HG02642 (cell line): Measurements from ENCODE around the gene TP73.
A peak's percentile ranks its signal among the peaks of the same experiment; 100 is the strongest.

ENCODE experiments used
- ATAC-seq: cut with Tn5 transposase; IDR thresholded peaks from one replicate; pipeline ENCODE4 v1.9.1; 2021; ENCODE audit warnings: mild to moderate bottlenecking; ENCODE audit not compliant: unreplicated experiment, poor library complexity

TP73 gene

GRCh38 chr1:3632716-3633343 is 19.5 kb upstream of the TP73 start:
- no peak for ATAC-seq

DNA sequence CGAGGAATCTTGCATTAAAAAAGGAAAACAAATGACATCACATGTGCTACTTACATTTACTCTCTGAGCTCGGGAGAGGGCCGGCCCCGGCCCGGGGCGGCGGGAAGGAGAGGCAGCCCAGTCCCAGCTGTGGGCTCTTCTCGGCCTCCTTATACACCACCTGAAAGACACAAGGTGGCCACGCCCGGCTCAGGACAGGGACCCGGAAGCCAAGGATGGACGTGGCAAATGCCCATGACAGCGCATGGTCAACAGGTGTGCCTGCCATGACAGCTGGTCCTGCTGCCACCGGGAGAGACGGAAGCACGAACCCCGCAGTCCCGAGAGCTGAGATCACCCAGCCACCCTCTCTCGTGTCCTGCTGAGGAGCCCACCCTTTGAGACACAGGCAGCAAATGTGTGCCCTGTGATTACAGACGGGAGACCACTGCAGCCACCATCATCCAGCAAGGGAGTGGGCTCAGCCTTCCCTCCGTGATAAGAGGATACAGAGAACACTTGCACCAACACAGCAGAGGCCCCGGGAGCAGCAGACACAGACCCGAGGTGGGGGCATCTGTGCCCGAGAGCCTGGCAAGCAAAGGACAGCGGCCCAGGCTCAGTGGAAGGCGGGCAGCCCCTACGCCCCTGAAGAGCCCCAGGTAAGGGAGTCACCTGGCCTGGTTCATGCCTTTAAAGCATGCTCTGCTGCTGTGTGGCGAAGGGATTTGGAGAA is 18.8 kb upstream of the TP73 start:
- ATAC-seq, result no peak

DNA sequence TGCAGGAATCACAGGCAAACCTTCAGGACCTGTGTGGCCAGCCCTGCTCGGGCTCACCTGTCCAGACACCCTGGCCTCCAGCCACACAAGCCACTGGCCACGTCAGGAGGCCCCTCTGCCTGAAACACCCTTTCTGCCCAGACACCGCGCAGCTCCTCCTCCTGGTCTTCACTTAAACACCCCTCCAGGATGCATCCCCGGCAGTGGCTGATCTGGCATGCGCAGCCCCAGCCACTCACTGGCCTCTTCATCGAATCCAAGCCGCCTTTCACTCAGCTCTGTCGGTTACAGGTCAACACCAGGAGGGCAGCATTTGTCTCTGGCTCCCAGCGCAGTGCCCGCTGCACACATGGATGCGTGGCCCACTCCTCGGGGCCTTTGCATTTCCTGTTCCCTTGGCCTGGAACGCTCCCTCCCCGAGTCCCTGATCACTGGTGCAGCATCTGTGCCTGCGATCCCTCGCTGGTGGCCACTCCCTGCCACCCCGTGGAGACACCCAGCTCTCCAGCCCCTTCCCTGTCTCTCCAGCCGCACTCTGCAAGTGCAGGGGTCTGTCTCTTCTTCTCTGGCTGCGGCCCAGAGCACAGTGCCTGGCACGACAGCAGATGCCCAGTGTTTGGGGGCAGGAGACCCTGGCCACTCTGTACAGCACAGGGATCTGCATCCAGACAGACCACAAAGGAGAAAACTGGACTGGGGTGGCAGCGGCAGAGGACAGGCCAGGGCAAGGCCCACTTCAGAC is 18.1 kb upstream of the TP73 start:
- ATAC-seq, result no peak

DNA sequence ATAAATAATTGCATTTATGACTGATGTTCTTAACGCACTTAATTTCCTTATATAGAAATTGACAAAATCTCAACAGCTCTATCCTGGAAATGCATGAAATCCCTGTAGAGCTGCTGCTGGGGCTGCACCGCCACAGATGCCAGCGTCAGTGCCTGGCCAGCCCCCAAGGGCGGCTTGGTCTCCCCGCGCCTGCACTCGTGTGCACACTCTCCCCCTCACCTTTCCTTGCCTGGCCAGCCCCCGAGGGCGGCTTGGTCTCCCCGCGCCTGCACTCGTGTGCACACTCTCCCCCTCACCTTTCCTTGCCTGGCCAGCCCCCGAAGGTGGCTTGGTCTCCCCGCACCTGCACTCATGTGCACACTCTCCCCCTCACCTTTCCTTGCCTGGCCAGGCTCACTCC is 16.2 kb upstream of the TP73 start:
- no peak for ATAC-seq

DNA sequence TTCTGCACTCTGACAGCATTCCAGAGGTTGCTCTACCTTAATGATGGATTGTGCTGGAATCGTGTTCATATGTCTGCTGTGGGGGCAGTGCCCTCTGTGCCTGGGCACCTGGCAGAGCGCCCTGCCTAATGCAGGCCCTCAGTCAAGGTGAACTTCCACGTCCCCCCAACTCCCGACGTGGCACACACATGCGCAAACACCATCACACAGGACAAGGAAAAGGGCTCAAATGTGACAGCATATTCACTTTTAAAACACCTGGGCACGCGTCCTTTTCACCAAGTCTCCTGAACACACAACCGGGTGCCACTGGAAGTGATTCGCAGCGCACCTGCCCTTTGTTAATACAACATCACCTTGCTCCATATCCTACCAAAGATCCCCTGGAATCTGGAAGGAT is 15.8 kb upstream of the TP73 start:
- no peak for ATAC-seq

DNA sequence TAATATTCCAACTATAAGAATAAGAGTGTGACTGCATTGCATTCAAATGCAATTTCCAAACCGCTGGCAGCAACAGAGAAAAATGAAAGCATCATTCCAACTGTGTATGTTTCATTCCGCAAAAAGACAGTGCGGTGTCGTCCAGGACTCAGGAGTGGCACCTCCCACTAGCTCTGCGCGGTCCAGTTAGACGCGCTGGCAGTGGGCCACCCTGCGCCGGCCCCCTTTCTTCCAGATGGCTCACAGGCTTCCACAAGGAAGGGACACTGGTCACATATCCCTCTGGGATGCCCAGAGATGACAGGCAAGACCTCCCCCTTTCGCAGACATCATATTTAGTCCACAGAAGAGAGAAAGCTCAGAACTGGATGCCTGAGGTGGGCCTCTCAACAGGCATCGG is 14.3 kb upstream of the TP73 start:
- no peak for ATAC-seq

DNA sequence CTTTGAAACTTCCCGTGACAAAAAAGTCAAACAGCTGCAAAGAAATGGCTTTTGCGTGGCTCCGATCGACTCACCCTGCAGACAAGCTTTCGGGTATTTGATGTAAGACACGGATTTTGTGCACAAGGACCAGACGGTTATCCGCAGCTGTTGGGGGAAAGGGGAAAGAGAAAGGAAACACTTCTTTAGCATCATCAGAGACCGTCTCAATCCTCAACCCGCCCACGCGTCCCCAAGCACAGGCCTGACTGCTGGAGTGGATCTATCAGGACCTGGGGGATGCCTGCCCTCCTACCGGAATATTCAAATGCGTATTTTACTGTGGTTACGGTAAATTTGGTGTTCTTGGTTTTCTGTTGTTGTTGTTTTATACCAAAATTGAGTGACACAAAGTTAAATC is 13.6 kb upstream of the TP73 start:
- ATAC-seq, result no peak

DNA sequence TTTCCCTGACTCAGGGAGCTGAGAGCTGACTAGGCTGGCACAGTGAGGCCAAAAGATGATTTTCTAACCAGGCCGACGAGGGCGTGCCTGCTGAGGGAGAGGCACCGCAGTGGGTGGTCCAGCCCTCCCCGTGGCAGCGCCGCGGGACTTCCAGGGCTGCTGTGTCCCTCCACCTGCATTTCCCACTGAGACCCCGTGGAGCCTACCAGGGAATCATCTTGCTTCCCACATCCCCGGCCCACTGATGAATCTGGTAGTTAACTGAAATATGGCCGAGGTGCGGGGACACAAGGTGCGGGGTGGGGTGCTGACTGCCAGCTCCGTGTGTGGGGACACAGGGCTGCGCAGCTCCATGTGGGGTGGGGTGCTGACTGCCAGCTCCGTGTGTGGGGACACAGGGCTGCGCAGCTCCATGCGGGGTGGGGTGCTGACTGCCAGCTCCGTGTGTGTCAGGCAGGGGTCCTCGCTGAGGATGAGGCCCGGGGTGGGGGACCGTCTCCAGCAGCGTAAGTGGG is 12.9 kb upstream of the TP73 start:
- ATAC-seq, result no peak

DNA sequence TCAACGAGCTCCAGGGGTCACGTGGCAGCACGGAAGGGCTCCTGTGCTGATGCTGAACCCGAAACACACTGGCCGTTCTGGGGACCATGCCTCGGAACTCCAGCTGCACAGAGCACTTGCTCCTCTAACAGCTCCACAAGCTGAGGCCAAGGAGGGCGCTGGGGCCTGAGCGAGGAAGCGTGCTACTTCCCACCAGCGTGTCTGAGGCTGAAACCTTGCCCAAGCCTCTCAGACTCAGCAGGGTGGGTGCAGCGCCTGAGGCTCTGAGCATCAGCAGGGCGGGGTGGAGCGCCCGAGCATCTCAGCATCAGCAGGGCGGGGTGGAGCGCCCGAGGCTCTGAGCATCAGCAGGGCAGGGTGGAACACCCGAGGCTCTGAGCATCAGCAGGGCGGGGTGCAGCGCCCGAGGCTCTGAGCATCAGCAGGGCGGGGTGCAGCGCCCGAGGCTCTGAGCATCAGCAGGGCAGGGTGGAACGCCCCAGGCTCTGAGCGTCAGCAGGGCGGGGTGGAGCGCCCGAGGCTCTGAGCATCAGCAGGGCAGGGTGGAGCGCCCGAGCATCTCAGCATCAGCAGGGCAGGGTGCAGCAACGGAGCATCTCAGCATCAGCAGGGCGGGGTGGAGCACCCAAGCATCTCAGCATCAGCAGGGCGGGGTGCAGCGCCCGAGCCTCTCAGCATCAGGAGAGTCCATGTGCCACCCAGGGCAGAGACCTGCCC is 12.0 kb upstream of the TP73 start:
- no peak for ATAC-seq

- ATAC-seq, result no peak
Measured at GRCh38 chr1:3641046-3641760, 11.1 kb upstream of the TP73 start.

DNA sequence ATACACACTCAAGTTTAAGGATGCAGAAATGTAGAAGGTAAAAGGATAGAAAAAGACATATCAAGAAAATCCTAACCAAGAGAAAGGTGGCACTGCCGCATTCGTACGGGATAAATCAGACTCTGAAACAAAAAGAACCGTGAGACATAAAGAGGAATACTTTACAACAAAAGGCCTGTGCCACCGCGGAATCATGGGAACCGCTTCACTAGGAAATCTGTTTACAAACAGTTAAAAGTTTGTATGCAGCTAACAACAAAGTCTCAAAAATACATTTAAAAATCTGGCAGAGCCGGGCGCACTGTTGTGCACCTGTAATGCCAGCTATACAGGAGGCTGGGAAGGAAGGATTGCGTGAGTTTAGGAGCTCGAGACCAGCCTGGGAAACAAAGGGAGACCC is 10.5 kb upstream of the TP73 start:
- ATAC-seq, result no peak

GRCh38 chr1:3642919-3643675 is 9.2 kb upstream of the TP73 start:
- no peak for ATAC-seq

DNA sequence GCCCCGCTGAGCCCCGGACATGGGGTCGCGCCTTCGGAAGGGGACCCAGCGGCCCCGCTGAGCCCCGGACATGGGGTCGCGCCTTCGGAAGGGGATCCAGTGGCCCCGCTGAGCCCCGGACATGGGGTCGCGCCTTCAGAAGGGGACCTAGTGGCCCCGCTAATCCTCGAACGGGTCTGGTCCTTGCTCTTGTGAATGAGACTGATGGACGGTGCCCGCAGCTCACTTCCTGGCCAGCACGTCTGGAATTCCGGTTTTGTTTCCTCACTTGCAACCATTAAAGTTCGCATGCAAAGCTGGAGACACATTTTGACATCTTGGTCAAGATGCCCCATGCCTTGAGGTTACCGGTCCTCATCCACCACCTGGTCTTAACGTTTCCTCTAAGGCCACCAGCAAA is 8.0 kb upstream of the TP73 start:
- no peak for ATAC-seq

DNA sequence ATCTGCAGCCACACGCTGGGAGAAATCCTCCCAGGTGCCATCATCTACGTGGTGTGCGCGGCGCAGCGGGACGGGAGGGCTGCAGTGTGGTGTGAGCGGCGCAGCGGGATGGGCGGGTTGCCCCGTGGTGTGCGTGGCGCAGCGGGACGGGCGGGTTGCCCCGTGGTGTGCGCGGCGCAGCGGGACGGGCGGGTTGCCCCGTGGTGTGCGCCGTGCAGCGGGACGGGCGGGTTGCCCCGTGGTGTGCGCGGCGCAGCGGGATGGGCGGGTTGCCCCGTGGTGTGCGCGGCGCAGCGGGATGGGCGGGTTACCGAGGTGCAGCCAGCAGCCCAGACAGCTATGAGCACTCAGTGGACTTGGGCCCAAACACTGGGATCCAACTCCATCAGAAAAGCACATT is 7.1 kb upstream of the TP73 start:
- ATAC-seq, result no peak

DNA sequence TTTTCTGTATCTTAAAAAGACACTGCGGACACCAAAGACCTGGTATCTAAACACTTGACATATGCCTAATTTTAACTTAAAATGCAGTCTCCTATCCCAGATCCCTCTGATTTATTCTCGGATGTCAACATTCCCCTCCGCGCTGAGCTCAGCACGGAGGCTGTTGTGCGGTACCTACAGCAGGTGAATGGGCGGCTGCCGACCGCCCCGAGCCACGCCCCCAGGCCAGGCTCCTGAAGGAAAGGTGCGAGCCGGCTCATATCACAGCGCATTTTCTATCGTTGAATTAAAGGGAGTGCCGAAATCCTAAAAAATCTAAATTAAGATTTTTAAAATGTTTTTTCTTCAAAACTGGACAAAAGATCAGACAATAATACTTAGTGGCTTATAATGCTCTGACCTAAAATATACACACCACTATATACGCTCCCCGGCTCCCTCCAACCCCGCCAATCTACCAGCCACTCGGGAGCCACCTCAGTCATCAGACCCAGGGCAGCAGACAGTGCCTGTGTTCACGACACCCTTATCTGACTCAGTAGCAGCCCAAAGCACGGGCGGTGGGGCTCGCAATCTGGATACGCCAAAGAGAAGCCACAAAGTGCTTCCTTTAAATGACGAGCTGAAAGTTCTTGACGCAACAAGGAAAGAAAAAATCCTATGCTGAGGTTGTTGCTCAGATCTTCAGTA is 6.5 kb upstream of the TP73 start:
- no peak for ATAC-seq

DNA sequence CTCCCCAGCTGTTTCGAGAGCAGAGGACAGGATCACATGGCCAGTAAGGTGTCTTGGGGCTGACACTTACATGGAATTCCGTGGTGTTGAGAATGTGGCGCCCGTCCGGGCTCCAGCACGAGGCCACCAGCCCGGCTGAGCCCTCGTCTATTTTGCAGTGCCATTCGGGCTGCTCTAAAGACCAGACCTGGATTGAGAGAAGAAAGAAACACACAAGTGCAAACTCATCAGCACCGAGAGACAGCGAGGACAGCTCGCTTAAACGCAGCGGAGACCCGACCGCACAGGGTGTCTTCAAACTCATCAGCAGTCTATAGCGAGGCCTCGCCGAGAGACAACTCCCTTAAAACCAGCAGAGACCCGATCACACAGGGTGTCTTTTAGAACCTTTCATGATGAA is 5.7 kb upstream of the TP73 start:
- no peak for ATAC-seq

- ATAC-seq, result peak; percentile 81
Measured at GRCh38 chr1:3649342-3650247, 2.7 kb upstream of the TP73 start, which contains the start of gene WRAP73. Gene WRAP73, minus strand, starts transcription at chr1:3650103. Its CDS starts 104 bp downstream, at chr1:3649999.
